Coronary artery (tissue), 2 donors: Measurements from ENCODE around the gene CEND1.
A peak's percentile ranks its signal among the peaks of the same experiment; 100 is the strongest.

Source experiments
- DNase-seq: peaks from one replicate; pipeline ENCODE4 v3.0.0-alpha.2; 2017; ENCODE audit warnings: low spot score
- H3K27ac ChIP-seq, 2 donors: fragments of 200-600 bp; sonication (generic); one replicate each; pipeline ENCODE4 v1.5.1; 2016 to 2019
- H3K4me3 ChIP-seq: fragments of 200-600 bp; sonication (generic); 2 replicates; pipeline ENCODE4 v1.5.1; 2016; ENCODE audit warnings: mild to moderate bottlenecking, moderate library complexity
- CTCF ChIP-seq: fragments of 200-600 bp; sonication (generic); IDR thresholded peaks from one replicate; pipeline ENCODE4 v1.5.1; 2019; ENCODE audit warnings: antibody characterized with exemption

CEND1 gene

GRCh38 chr11:782264-783174 is 7.4 kb downstream of the CEND1 start:
- no peak for DNase-seq
- Histone ChIP-seq H3K27ac (no peak overlapping the region), H3K4me3 (no peak overlapping the region)
- TF ChIP-seq CTCF: no peak

GRCh38 chr11:779955-780532 is 9.8 kb downstream of the CEND1 start:
- Histone ChIP-seq H3K27ac (no peak overlapping the region), H3K4me3 (no peak overlapping the region)
- no peak for DNase-seq
- no peak for TF ChIP-seq CTCF

- DNase-seq: no peak
- Histone ChIP-seq H3K4me3 (no peak overlapping the region), H3K27ac (no peak overlapping the region)
- TF ChIP-seq CTCF: no peak
Measured at GRCh38 chr11:778976-779954, 10.6 kb downstream of the CEND1 start.

GRCh38 chr11:777288-778255 is 12.3 kb downstream of the CEND1 start, which contains the start of gene GATD1:
Gene GATD1 (minus strand): TSS chr11:777487. CDS start chr11:777462, 25 bp downstream.
- Histone ChIP-seq H3K4me3 (peak within 1 kb of the TSS; percentile 95), H3K27ac (peak within 1 kb of the TSS; percentile 63 to 82)
- no peak for TF ChIP-seq CTCF
- DNase-seq: peak; percentile 91

GRCh38 chr11:776561-777287 is 13.2 kb downstream of the CEND1 start:
- DNase-seq: no peak
- no peak for TF ChIP-seq CTCF
- Histone ChIP-seq H3K4me3 (peak overlapping the region; percentile 95), H3K27ac (peak overlapping the region; percentile 63 to 82)
